Esophagus squamous epithelium (tissue), 4 donors: ENCODE measurements around the gene ZNF414.
A peak's percentile ranks its signal among the peaks of the same experiment; 100 is the strongest.

Experiments used
- POLR2A ChIP-seq, 4 donors: fragments of 450-650 bp; IDR thresholded peaks; one replicate each; pipeline ENCODE4 v1.6.1; 2017; ENCODE audit warnings: antibody characterized with exemption in 4 of 4, mild to moderate bottlenecking in 4 of 4, moderate library complexity in 3 of 4
- TF ChIP-seq, protein P1 (sequence below), 6 experiments: fragments of 450-650 bp in 4 of 6; fragments of 200-600 bp in 2 of 6; sonication (generic) in 2 of 6; IDR thresholded peaks; one replicate each; pipeline ENCODE4 v1.5.1; 2016 to 2019; ENCODE audit warnings: antibody characterized with exemption in 6 of 6, mild to moderate bottlenecking in 4 of 6, moderate library complexity in 4 of 6

DNA sequence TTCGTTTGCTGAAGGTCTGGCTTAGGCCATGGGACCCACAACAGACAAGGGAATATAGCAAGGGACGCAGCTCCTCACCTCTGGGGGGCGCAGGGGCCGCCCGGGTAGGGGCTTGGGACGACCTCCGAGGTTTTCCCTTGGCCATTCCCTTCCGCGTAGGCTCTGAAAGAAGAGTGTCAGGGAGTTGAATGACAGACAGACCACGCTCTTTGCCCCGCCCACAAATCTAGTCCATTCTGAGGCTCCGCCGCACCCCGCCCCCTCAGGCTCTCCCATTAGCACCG is 11.4 kb upstream of the ZNF414 start:
- peak in 3 of 4 donors; percentile 30 to 49 (median 47) for TF ChIP-seq POLR2A (IDR thresholded peaks at IDR 0.05)
- TF ChIP-seq, protein P1, sequence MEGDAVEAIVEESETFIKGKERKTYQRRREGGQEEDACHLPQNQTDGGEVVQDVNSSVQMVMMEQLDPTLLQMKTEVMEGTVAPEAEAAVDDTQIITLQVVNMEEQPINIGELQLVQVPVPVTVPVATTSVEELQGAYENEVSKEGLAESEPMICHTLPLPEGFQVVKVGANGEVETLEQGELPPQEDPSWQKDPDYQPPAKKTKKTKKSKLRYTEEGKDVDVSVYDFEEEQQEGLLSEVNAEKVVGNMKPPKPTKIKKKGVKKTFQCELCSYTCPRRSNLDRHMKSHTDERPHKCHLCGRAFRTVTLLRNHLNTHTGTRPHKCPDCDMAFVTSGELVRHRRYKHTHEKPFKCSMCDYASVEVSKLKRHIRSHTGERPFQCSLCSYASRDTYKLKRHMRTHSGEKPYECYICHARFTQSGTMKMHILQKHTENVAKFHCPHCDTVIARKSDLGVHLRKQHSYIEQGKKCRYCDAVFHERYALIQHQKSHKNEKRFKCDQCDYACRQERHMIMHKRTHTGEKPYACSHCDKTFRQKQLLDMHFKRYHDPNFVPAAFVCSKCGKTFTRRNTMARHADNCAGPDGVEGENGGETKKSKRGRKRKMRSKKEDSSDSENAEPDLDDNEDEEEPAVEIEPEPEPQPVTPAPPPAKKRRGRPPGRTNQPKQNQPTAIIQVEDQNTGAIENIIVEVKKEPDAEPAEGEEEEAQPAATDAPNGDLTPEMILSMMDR (IDR thresholded peaks at IDR 0.05): peak in 1 of 6 experiments; percentile 7
